Naive B cell (primary cell): Measurements from ENCODE around the gene RNF181. TPM values are rescaled to one million over a fixed set of nuclear protein-coding genes. Genes with fewer than 3 reads are reported as not detected.
A peak's percentile ranks its signal among the peaks of the same experiment; 100 is the strongest.
"Not testable (repeated sequence)": the region's sequence is repeated elsewhere in the genome, so short reads cannot be mapped to it uniquely, and the experiment has no call there.

Experiments used
- ATAC-seq, 2 donors: fragments of 150-1000 bp; cut with Tn5 transposase; 2 replicates each; pipeline ENCODE4 v1.10.0; 2021; ENCODE audit warnings: low read depth in 2 of 2, mild to moderate bottlenecking in 2 of 2, moderate library complexity in 2 of 2
- DNase-seq: peaks from one replicate; pipeline ENCODE4 v3.0.0; 2022
- H3K27ac Mint-ChIP-seq, 6 donors: one replicate each; pipeline ENCODE4 v1.8.0; 2020 to 2022; ENCODE audit warnings: mild to moderate bottlenecking in 6 of 6, mixed read lengths in 6 of 6, moderate library complexity in 5 of 6, inconsistent platforms in 2 of 6
- H3K27me3 Mint-ChIP-seq, 3 donors: one replicate each; pipeline ENCODE4 v1.8.0; 2021 to 2022; ENCODE audit warnings: mixed read lengths in 3 of 3, mild to moderate bottlenecking in 1 of 3
- H3K36me3 Mint-ChIP-seq, 2 donors: one replicate each; pipeline ENCODE4 v1.8.0; 2020 to 2022; ENCODE audit warnings: mixed read lengths in 2 of 2, inconsistent platforms in 1 of 2, mild to moderate bottlenecking in 1 of 2
- H3K4me1 Mint-ChIP-seq, 3 donors: one replicate each; pipeline ENCODE4 v1.8.0; 2020 to 2022; ENCODE audit warnings: mixed read lengths in 3 of 3, inconsistent platforms in 1 of 3, mild to moderate bottlenecking in 1 of 3, moderate library complexity in 1 of 3
- H3K4me3 Mint-ChIP-seq, 8 donors: one replicate each; pipeline ENCODE4 v1.8.0; 2020 to 2022; ENCODE audit warnings: mild to moderate bottlenecking in 8 of 8, mixed read lengths in 8 of 8, moderate library complexity in 8 of 8, inconsistent platforms in 2 of 8
- H3K9me3 Mint-ChIP-seq, 7 donors: one replicate each; pipeline ENCODE4 v1.8.0; 2020 to 2022; ENCODE audit warnings: mixed read lengths in 7 of 7, mild to moderate bottlenecking in 5 of 7, inconsistent platforms in 2 of 7, moderate library complexity in 1 of 7
- polyA plus RNA-seq, 6 donors: library from polyadenylated mRNA; unstranded; fragments of 300-500 nt; fragmentation: Illumina TruSeq; gene quantifications; one replicate each; pipeline ENCODE4 v1.2.3, GENCODE V29; 2021; ENCODE audit warnings: low read depth in 6 of 6

RNF181 gene
- polyA plus RNA-seq, 6 donors from 2014 or later = 152 to 207 (median 187) TPM

DNA sequence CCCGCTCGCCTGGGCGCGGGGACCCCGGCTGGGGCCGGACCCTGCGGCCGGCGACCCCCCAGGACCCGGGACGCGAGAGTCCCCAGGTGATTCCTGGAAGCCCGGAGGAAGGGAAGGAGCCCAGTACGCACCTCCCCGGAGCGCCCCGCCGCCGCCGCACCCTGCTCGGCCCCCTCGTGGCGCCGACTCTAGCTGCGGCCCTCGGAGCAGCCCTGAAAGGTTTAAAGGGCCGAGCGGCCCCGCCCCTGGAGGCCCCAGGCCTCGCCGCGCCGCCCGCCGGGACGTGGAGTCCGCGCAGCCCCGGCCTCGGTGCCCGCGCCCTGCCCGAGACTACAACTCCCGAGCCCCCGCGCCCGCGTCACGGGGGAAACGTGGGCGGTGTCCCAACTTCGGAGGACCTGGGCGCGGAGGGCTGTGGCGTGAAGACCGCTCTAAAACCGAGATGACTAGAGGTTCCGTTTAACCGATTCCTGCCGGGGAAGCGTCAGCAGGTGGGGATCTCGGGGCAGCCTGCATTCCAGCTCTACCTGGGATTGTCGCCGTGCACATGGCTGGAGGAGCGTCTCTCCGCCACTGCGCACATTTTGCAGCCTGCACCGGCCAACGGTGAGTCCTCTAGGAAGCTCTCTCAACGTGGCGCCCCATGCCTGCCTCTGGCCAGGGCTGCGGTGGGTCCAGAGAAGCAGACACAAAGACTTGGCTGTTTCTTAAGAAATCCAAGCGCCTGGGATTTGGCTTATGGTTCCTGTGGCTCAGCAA lies 7.1 kb downstream of the RNF181 start, which contains the start of gene TMEM150A:
TSS of gene TMEM150A (minus strand) at position 223 of the 759 bp plus-strand sequence. CDS start 750 bp downstream, outside the sequence.
- Mint-ChIP-seq H3K9me3 (no peaks in the 10 kb centered on the region), H3K27ac (peak within 1 kb of the TSS; percentile 76 to 92 (median 81)), H3K27me3 (no peaks in the 10 kb centered on the region), H3K36me3 (no peaks in the 10 kb centered on the region), H3K4me1 (peaks cover 16 to 54% (median 43%) of the 10 kb centered on the region in 3 donors), H3K4me3 (peak within 1 kb of the TSS; percentile 84 to 96 (median 92))
- DNase-seq (peak; percentile 92), ATAC-seq (peak; percentile 97)

DNA sequence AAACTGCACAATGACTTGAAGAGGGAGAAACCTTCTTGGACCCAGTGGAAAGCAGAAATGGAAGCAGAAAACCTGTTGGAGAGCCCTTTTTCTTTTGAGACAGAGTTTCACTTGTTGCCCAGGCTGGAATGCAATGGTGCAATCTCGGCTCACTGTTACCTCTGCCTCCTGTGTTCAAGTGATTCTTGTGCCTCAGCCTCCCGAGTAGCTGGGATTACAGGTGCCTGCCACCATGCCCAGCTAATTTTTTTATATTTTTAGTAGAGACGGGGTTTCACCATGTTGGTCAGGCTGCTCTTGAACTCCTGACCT lies 8.5 kb downstream of the RNF181 start:
- H3K36me3 Mint-ChIP-seq, DNase-seq, H3K9me3 Mint-ChIP-seq, ATAC-seq, H3K27me3 Mint-ChIP-seq, H3K27ac Mint-ChIP-seq: not testable (repeated sequence)
- Mint-ChIP-seq H3K4me1 (peaks cover 21 to 64% (median 54%) of the 10 kb centered on the region in 3 donors), H3K4me3 (peak overlapping the region; percentile 38 to 96 (median 87))

DNA sequence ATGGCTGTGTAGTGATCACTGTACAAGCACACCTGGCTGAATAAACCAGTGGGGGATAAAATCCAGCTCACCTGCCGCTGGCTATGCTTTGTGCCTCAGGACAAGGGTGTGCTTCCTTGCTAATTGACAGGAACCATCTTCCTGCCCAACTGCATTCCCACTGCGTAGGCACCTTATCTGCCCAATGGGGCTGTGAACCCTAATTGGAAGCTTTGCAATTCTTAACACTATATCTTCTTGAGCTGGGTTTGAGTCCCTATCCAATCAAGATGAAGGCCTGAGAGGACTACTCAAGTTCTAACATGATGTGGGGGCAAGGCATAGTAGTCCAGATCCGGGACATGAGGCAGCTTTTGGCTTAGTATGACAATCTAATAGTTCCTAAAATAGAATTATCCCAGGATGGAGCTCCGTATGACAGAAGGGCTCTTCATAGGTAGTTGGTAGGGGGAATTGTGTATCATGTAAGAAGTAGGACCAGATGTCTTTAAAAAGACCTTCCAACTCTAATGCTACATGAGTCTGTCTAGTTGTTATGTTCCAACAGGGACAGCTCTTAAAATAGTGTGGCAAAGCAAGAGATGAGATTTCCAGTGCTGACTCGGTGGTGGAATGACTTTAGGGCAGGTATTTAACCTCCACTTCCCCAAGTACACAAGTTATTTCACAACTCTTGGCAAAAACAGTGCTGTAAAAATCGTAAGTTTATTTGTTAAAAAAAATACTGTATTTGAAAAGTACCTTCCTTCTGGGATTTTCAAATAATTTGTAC lies 9.2 kb downstream of the RNF181 start:
- Mint-ChIP-seq H3K9me3 (no peaks in the 10 kb centered on the region), H3K36me3 (no peaks in the 10 kb centered on the region), H3K27me3 (no peaks in the 10 kb centered on the region), H3K4me3 (peak overlapping the region in 3 of 8 donors; percentile 49 to 88 (median 59)), H3K27ac (no peak overlapping the region), H3K4me1 (peaks cover 25 to 67% (median 59%) of the 10 kb centered on the region in 3 donors)
- ATAC-seq (no peak), DNase-seq (no peak)

DNA sequence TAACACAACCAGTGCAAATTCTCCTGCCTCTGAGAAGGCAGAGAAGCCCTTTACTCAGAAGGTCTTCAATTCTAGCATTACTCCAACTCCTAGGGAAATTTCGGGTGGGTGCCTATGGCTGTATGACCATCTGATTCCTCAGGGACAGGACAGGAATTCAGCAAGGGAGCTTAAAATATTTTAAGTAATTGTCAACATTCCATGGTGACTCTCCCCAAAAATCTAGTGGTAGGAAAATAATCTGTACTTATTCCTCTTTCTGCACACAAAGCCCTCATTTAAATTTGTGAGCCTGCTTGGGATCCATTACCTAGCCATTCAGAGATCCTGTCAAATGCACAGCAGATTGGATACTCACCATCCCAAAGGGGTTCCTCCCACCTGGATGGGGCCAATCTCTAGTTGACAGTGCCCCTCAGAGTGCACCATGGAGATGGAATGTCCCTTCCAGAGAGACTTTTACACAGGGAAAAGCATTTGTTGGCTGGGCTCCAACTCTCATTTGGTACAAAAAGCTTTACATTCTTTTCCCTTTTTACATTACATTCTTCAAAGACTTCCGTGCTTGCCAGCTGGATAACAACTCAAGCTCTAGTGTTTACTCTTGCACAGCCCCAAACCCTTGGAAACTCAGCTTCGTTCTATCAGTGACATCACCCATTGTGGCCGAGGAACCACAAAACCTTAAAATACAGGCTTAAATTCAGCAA lies 10.0 kb downstream of the RNF181 start:
- no peak for DNase-seq
- no peak for ATAC-seq
- Mint-ChIP-seq H3K4me1 (peaks cover 30 to 75% (median 59%) of the 10 kb centered on the region in 3 donors), H3K27ac (peak overlapping the region in 1 of 6 donors; percentile 74), H3K9me3 (no peaks in the 10 kb centered on the region), H3K27me3 (no peaks in the 10 kb centered on the region), H3K4me3 (peak overlapping the region in 1 of 8 donors; percentile 88), H3K36me3 (no peaks in the 10 kb centered on the region)

DNA sequence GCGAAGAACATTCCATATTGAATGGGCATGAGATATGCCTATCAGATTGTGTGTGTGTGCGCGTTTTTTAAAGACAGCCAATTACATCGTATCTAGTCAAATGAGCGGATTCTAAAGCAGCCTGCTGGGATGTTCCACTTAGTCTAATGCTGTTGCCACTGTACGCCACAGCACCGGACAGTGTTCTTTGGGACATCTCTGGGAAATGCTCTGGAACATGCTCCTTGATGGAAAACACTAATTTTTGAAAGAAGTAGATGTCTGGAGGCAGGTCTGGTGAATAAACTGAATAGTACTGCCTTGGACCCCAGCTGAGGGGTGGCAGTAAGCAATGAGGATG lies 10.5 kb downstream of the RNF181 start:
- ATAC-seq (no peak), DNase-seq (no peak)
- H3K27me3 Mint-ChIP-seq = no peaks in the 10 kb centered on the region
- H3K4me1 Mint-ChIP-seq = peaks cover 30 to 76% (median 56%) of the 10 kb centered on the region in 3 donors
- peak overlapping the region in 1 of 8 donors; percentile 88 for H3K4me3 Mint-ChIP-seq
- H3K36me3 Mint-ChIP-seq = no peaks in the 10 kb centered on the region
- no peaks in the 10 kb centered on the region for H3K9me3 Mint-ChIP-seq
- peak overlapping the region in 1 of 6 donors; percentile 54 for H3K27ac Mint-ChIP-seq

DNA sequence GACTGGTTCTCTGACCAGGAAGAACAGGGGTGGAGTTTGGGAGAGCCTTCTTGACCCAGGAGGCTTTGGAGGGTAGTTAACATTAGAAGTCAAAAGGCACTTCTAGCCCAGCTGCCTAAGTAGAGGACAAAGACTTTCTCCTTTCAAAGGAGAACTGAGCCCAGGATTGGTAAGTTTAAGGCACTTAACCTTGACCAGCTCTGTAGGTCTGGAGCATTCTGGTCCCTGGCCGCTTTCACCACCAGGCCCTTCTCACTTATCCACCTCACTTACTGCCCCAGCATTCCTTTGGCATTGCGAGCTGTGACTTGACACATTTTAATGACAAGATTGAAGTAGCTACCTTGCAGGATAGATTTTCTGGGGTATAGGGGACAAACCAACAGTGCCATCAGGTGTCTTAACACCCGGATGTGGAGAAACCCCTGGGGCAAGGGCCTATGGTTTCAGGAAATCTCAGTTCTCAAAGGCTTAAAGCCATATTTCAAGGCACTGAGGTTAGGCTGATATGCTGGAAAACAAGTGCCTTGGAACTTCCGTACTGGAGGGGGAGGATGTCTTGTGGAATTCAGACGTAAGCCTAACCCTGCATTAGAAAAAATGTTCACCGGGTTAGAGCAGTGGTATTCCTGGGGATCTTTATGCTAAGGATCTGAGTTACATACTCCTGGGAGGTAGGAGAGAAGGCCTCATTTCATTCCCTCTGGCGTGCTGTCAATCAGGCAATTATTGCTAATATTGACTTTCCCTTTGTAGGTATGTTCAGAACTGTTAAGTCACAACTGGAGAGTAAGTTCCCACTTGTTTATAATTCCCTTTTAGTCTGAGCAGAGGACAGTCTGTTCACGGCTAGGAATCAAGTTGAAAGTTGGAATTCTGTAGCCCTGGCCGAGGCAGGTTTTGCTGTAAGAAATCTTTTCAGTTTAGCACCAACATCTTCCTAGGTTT lies 12.0 kb downstream of the RNF181 start:
- peak overlapping the region in 1 of 6 donors; percentile 24 for H3K27ac Mint-ChIP-seq
- H3K9me3 Mint-ChIP-seq = no peaks in the 10 kb centered on the region
- peaks cover 28 to 77% (median 51%) of the 10 kb centered on the region in 3 donors for H3K4me1 Mint-ChIP-seq
- no peak for DNase-seq
- ATAC-seq = no peak
- peak overlapping the region in 2 of 8 donors; percentile 81 to 88 for H3K4me3 Mint-ChIP-seq
- no peaks in the 10 kb centered on the region for H3K36me3 Mint-ChIP-seq
- H3K27me3 Mint-ChIP-seq = no peaks in the 10 kb centered on the region

DNA sequence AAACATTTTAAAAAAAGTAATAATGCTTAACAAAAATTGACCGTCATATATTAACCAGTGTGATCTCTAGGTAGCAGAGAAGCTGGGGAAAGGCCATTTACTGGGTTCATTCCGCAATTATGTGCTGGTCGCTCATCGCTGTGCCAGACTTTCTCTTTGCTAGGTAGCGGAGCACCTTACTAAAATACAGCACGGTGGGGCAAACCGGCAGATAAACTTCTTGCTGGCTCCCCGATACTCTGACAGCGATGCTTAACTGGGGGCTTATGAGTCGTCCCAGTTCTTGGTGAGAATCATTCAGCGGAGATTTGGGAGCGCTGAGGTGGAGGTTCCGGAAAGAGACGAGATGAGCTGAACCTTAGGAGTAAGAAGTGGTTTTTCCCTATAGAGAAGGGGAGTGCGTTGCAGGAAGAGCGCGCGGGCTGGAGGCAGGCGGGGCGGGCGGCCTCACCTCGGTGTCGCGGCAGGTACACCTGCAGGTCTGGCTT lies 15.7 kb downstream of the RNF181 start:
- Mint-ChIP-seq H3K4me1 (peaks cover 18 to 59% (median 37%) of the 10 kb centered on the region in 3 donors), H3K4me3 (peak overlapping the region; percentile 89 to 99 (median 97)), H3K36me3 (no peaks in the 10 kb centered on the region), H3K27ac (peak overlapping the region; percentile 88 to 96 (median 92)), H3K9me3 (no peaks in the 10 kb centered on the region), H3K27me3 (no peaks in the 10 kb centered on the region)
- DNase-seq (no peak), ATAC-seq (peak in 1 of 2 donors; percentile 2)

DNA sequence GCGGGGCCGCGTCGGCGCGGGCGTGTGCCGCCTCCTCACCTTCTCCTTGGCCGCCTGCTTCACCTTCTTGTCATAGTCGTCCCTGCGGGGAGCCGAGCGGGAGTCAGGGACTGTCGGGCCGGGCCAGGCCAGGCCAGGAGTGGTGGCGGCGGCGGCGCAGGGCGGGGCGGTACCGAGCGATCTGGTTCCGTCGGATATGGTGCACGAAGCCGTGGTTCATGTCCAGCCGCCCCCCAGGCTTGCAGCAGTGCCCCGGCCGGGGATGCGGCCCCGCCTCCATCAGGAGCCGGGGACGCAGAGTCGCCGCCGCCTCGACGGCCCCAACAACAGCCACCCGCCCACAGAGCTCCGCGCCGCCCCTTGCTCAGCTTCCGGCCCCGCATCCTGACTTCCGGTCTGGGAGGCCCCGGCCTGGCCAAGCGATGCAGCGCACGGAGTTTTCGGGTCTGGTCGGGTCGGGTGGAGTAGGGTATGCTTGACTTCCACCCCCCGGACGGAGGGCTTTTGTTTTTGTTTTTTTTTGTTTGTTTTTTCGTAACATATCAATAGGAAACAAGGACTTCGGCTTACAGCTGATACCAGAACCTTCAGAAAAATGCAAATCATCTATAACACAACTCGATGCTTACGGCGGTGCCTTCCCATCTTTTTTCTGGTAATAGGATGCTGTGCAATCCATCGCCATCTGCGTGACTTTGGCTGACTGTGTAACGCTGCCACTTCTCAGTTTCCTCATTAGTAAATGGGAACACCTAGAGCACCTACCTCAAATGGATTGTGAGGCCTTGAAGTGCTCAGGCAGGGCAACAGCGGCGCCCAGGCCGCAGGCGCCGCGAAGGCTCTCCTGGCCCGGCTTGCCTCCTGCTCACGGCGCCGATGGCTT lies 16.4 kb downstream of the RNF181 start, which contains the start of gene C2orf68:
TSS of gene C2orf68 (minus strand) at position 362 of the 883 bp plus-strand sequence. CDS start at position 280, 82 bp downstream.
- H3K4me3 Mint-ChIP-seq = peak within 1 kb of the TSS; percentile 89 to 99 (median 97)
- no peaks in the 10 kb centered on the region for H3K27me3 Mint-ChIP-seq
- H3K4me1 Mint-ChIP-seq = peaks cover 18 to 57% (median 35%) of the 10 kb centered on the region in 3 donors
- no peaks in the 10 kb centered on the region for H3K36me3 Mint-ChIP-seq
- peak within 1 kb of the TSS; percentile 88 to 96 (median 94) for H3K27ac Mint-ChIP-seq
- no peaks in the 10 kb centered on the region for H3K9me3 Mint-ChIP-seq
- ATAC-seq (peak; percentile 74 to 75), DNase-seq (peak; percentile 87)

DNA sequence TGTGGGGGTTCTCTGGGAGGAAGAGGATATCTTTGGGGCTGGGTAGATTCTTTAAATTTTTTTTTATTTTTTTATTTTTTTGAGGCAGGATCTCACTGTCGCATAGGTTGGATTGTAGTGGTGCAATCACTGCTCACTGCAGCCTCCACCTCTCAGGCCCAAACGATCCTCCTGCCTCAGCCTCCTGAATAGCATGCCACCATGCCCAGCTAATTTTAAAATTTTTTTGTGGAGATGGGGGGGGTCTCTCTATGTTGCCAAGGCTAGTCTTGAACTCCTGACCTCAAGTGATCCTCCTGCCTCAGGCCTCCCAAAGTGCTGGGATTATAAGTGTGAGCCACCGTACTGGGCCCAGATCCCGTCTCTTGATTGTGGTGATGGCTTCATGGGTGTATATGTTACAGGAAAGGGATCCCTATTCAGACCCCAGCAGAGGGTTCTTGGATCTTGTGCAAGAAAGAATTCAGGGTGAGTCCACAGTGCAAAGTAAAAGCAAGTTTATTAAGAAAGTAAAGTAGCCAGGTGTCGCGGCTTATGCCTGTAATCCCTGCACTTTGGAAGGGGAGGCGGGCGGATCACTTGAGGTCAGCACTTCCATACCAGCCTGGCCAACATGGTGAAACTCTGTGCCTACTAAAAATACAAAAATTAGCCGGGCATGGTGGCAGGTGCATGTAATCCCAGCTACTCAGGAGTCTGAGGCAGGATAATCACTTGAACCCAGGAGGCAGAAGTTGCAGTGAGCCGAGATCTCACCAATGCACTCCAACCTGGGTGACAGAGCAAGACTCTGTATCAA lies 18.4 kb downstream of the RNF181 start:
- Mint-ChIP-seq H3K27ac (peak overlapping the region in 1 of 6 donors; percentile 62), H3K4me3 (peak overlapping the region in 5 of 8 donors; percentile 10 to 97 (median 50)), H3K4me1 (peaks cover 19 to 59% (median 30%) of the 10 kb centered on the region in 3 donors), H3K27me3 (no peaks in the 10 kb centered on the region), H3K9me3 (no peaks in the 10 kb centered on the region), H3K36me3 (no peaks in the 10 kb centered on the region)
- DNase-seq (no peak), ATAC-seq (no peak)

DNA sequence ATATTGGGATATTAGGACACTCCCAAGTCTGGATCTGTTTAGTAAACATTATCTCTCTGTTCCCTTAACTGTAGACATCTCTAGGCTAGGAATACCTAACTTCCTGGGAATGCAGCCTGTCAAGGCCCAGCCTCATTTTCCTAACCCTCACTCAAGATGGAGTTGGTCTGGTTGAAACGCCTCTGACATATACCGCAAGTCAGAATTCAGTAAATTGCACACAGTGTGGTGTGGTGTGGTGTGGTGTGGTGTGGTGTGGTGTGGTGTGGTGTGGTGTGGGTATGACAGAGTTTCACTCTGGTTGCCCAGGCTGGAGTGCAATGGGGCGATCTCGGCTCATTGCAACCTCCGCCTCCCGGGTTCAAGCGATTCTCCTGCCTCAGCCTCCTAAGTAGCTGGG lies 19.2 kb downstream of the RNF181 start:
- peak overlapping the region in 1 of 6 donors; percentile 59 for H3K27ac Mint-ChIP-seq

DNA sequence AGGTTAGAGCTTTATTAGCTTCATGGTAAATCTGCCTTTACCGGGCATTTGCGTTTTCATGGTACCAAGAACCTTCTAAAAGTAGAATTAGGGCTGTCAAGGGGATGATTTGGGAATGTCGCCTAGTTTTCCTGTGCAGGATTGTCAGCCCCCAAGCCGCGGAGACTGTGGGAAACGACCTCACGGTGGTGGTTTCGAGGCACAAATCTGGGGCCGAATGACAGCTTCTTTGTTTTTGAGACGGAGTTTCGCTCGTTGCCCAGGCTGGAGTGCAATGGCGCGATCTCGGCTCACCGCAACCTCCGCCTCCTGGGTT lies 19.8 kb downstream of the RNF181 start:
- H3K4me3 Mint-ChIP-seq = peak overlapping the region in 7 of 8 donors; percentile 42 to 99 (median 97)
- peak overlapping the region in 3 of 6 donors; percentile 54 to 94 (median 92) for H3K27ac Mint-ChIP-seq
- peaks cover 14 to 48% (median 20%) of the 10 kb centered on the region in 3 donors for H3K4me1 Mint-ChIP-seq
- ATAC-seq (no peak), DNase-seq (no peak)
- H3K27me3 Mint-ChIP-seq = no peaks in the 10 kb centered on the region
- H3K9me3 Mint-ChIP-seq = no peaks in the 10 kb centered on the region
- H3K36me3 Mint-ChIP-seq = no peaks in the 10 kb centered on the region

More for the DNA sequence above, 19.2 kb downstream of the RNF181 start:
- H3K36me3 Mint-ChIP-seq, H3K27me3 Mint-ChIP-seq, ATAC-seq, DNase-seq, H3K9me3 Mint-ChIP-seq: not testable (repeated sequence)
- Mint-ChIP-seq H3K4me3 (peak overlapping the region in 1 of 8 donors; percentile 97), H3K4me1 (peaks cover 17 to 54% (median 25%) of the 10 kb centered on the region in 3 donors)
